PC-3 (cell line): ENCODE data around the gene ZDHHC8. TPM values are rescaled to one million over a fixed set of nuclear protein-coding genes. Genes with fewer than 3 reads are reported as not detected.

Experiments used
- ATAC-seq: fragments of 200-7000 bp; cut with Tn5 transposase; 2 replicates; pipeline ENCODE4 v1.9.1; 2020; ENCODE audit warnings: mild to moderate bottlenecking, moderate library complexity
- BruUV-seq: library from RNA; stranded (reverse); fragments of 400-500 nt; replicated peaks from 2 replicates; lab custom pipeline; 2021; lab: Mats Ljungman, UMichigan
- CTCF ChIA-PET: fragments of 300-600 bp; sonication (Branson Sonifier 250); formaldehyde crosslinking; loops from one replicate; lab custom pipeline; 2022; ENCODE audit warnings: antibody characterized with exemption; lab: Charles Lee
- POLR2A ChIA-PET: fragments of 300-600 bp; sonication (Branson Sonifier 250); formaldehyde crosslinking; loops from one replicate; lab custom pipeline; 2022; ENCODE audit warnings: antibody characterized with exemption; ENCODE audit not compliant: unreplicated experiment; lab: Charles Lee
- DNase-seq: peaks from one replicate; pipeline ENCODE4 v3.0.0-alpha.2; 2015
- H2AFZ ChIP-seq: fragments of 300-600 bp; sonication (generic); 2 replicates; pipeline ENCODE4 v1.6.0; 2016; ENCODE audit warnings: antibody characterized with exemption, low read length
- H3F3A ChIP-seq: fragments of 300-600 bp; sonication (generic); one replicate; pipeline ENCODE4 v1.6.0; 2017; ENCODE audit warnings: antibody characterized with exemption, low read length, control low read depth, mild to moderate bottlenecking; ENCODE audit not compliant: unreplicated experiment
- H3K27ac ChIP-seq: fragments of 300-600 bp; sonication (generic); 2 replicates; pipeline ENCODE4 v1.5.1; 2016; ENCODE audit warnings: mild to moderate bottlenecking, low read length
- H3K27me3 ChIP-seq: fragments of 300-600 bp; sonication (generic); 2 replicates; pipeline ENCODE4 v1.6.1; 2016; ENCODE audit warnings: low read length, mixed read lengths
- H3K36me3 ChIP-seq: fragments of 300-600 bp; sonication (generic); 2 replicates; pipeline ENCODE4 v1.6.1; 2016; ENCODE audit warnings: low read depth, mixed run types, low read length, mixed read lengths
- H3K4me1 ChIP-seq: fragments of 300-600 bp; sonication (generic); 2 replicates; pipeline ENCODE4 v1.5.1; 2016; ENCODE audit warnings: low read length; ENCODE audit not compliant: insufficient read depth
- H3K4me2 ChIP-seq: fragments of 300-600 bp; sonication (generic); 2 replicates; pipeline ENCODE4 v1.6.0; 2016; ENCODE audit warnings: low read length
- H3K4me3 ChIP-seq: fragments of 300-600 bp; sonication (generic); 2 replicates; pipeline ENCODE4 v1.5.1; 2016; ENCODE audit warnings: mild to moderate bottlenecking, low read length, mixed read lengths
- H3K79me2 ChIP-seq: fragments of 300-600 bp; sonication (generic); 2 replicates; pipeline ENCODE4 v1.6.1; 2017; ENCODE audit warnings: low read length, mixed read lengths
- H3K9ac ChIP-seq: fragments of 300-600 bp; sonication (generic); 2 replicates; pipeline ENCODE4 v1.6.0; 2016; ENCODE audit warnings: mild to moderate bottlenecking, low read length
- H3K9me2 ChIP-seq: fragments of 300-600 bp; sonication (generic); replicated peaks from 2 replicates; pipeline ENCODE4 v1.6.1; 2016; ENCODE audit warnings: mixed run types, low read length, mixed read lengths
- H3K9me3 ChIP-seq: fragments of 300-600 bp; sonication (generic); 2 replicates; pipeline ENCODE4 v1.6.1; 2016; ENCODE audit warnings: low read length, mixed read lengths
- H4K20me1 ChIP-seq: fragments of 300-600 bp; sonication (generic); 2 replicates; pipeline ENCODE4 v1.6.1; 2016; ENCODE audit warnings: low read length, mixed read lengths
- EZH2 ChIP-seq: fragments of 300-600 bp; sonication (generic); IDR thresholded peaks from one replicate; pipeline ENCODE4 v1.6.1; 2017; ENCODE audit warnings: antibody characterized with exemption, mild to moderate bottlenecking, low read length; ENCODE audit not compliant: unreplicated experiment
- EZH2phosphoT487 ChIP-seq: fragments of 300-600 bp; sonication (generic); IDR thresholded peaks from 2 replicates; pipeline ENCODE4 v1.6.1; 2018; ENCODE audit warnings: mild to moderate bottlenecking, antibody characterized with exemption, low read length, borderline replicate concordance
- intact Hi-C: fragments of 100-400 bp; cut with micrococcal nuclease; formaldehyde crosslinking; loops from 2 replicates; pipeline ENCODE4 v1.9.0; 2023
- total RNA-seq: library from RNA; depleted of rRNA; stranded (reverse); fragments of >200 nt; gene quantifications from 2 replicates; pipeline ENCODE4 v1.2.3, GENCODE V29; 2014
- TF ChIP-seq, protein P1 (sequence below): fragments of 300-600 bp; sonication (generic); conservative IDR thresholded peaks from 2 replicates; pipeline ENCODE4 v1.5.1; 2017; ENCODE audit warnings: antibody characterized with exemption, low read depth, mild to moderate bottlenecking, low read length

The ZDHHC8 gene
- total RNA-seq, 1 experiment from 2014 or later, result 24.6 TPM

DNA sequence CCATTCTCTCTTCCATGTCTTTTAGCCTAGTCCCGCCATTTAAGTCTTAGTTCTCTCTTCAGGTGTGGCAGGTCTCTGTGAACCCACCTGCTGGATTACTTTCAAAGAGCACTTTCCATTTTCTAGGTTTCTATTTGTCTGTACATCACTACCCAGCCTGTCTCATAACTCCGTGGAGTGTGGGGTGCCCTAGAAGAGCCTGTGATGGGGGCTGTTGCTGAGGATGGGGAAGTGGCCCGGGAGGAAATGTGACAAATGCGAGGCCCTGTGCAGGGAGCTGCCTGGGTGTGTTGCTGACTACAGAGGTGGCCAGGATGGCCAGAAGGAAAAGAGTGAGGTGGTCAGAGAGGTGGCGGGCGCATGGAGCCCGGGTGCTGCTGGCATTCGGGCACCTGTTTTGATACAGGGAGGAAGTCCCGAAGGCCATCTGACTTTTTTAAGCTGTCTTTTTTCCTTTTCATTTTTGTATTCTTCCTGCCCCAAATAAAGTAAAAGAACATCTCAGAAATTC is 40.8 kb upstream of the ZDHHC8 start:
- Histone ChIP-seq H3K27ac (no peak overlapping the region), H4K20me1 (peaks cover 6% of the 10 kb centered on the region), H3K27me3 (no peaks in the 10 kb centered on the region), H3K36me3 (peaks cover 83% of the 10 kb centered on the region), H3K9me2 (no peaks in the 10 kb centered on the region), H3K4me3 (no peak overlapping the region), H3K4me2 (no peak overlapping the region), H3K4me1 (no peaks in the 10 kb centered on the region), H3K79me2 (peaks cover 21% of the 10 kb centered on the region), H2AFZ (no peak overlapping the region), H3K9me3 (no peaks in the 10 kb centered on the region), H3K9ac (no peak overlapping the region), H3F3A (no peaks in the 10 kb centered on the region)
- ChIA-PET CTCF (no interaction called here), POLR2A (no interaction called here)
- no peak for DNase-seq
- ATAC-seq, result no peak
- intact Hi-C loops, result no loop called here
- no TSS peak for BruUV-seq
- TF ChIP-seq EZH2phosphoT487, result no peak

DNA sequence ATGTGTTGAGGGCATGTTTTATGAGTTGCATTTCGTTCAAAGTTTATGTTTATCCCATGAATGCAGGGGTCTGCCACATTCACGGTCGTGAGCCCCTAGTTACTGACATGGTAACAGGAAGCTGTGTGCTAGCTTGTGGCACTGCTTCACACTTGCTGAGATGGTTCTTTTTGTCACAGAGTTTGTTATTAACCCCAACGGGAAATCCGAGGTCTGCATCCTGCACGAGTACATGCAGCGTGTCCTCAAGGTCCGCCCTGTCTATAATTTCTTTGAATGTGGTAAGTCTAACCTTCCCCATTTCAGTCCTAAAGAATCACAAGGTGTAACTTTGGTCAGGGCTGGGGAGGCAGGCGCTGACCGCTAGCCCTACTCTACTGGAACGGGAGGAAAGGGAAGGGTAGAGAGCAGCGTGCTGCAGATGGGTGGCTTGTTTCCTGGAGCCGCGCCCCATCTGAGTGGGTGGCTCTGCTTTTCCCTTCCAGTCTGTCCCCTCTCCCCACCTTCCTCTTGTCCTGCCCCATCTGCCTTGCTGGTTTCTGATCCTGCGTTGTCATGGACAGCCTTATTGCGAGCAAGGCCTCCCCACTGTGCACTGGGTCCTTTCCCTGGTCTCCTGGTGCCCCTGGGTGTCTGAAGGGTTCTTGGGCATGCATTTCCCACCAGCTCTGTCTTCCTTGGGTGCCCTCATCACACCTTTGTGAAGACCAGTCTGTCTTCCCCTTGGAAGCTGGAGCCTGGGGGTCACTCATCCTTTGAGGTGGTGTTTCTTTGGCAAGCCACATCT is 39.7 kb upstream of the ZDHHC8 start:
- no peak overlapping the region for H3K9ac ChIP-seq
- H3F3A ChIP-seq, result no peaks in the 10 kb centered on the region
- CTCF ChIA-PET, result no interaction called here
- no peaks in the 10 kb centered on the region for H3K4me1 ChIP-seq
- DNase-seq (no peak), ATAC-seq (no peak)
- H2AFZ ChIP-seq, result no peak overlapping the region
- no peaks in the 10 kb centered on the region for H3K27me3 ChIP-seq
- H3K4me3 ChIP-seq, result no peak overlapping the region
- no peaks in the 10 kb centered on the region for H3K9me2 ChIP-seq
- no peak overlapping the region for H3K27ac ChIP-seq
- POLR2A ChIA-PET, result no interaction called here
- H3K36me3 ChIP-seq, result peaks cover 83% of the 10 kb centered on the region
- H3K79me2 ChIP-seq, result peaks cover 10% of the 10 kb centered on the region; the same call in 1 of the 2 replicates
- intact Hi-C loops, result no loop called here
- no peaks in the 10 kb centered on the region for H3K9me3 ChIP-seq
- TF ChIP-seq EZH2, result no peak
- TF ChIP-seq EZH2phosphoT487, result no peak
- TF ChIP-seq, protein P1, sequence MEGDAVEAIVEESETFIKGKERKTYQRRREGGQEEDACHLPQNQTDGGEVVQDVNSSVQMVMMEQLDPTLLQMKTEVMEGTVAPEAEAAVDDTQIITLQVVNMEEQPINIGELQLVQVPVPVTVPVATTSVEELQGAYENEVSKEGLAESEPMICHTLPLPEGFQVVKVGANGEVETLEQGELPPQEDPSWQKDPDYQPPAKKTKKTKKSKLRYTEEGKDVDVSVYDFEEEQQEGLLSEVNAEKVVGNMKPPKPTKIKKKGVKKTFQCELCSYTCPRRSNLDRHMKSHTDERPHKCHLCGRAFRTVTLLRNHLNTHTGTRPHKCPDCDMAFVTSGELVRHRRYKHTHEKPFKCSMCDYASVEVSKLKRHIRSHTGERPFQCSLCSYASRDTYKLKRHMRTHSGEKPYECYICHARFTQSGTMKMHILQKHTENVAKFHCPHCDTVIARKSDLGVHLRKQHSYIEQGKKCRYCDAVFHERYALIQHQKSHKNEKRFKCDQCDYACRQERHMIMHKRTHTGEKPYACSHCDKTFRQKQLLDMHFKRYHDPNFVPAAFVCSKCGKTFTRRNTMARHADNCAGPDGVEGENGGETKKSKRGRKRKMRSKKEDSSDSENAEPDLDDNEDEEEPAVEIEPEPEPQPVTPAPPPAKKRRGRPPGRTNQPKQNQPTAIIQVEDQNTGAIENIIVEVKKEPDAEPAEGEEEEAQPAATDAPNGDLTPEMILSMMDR, result no peak
- BruUV-seq, result no TSS peak
- H3K4me2 ChIP-seq, result no peak overlapping the region
- H4K20me1 ChIP-seq, result peaks cover 4% of the 10 kb centered on the region; the same call in 1 of the 2 replicates

DNA sequence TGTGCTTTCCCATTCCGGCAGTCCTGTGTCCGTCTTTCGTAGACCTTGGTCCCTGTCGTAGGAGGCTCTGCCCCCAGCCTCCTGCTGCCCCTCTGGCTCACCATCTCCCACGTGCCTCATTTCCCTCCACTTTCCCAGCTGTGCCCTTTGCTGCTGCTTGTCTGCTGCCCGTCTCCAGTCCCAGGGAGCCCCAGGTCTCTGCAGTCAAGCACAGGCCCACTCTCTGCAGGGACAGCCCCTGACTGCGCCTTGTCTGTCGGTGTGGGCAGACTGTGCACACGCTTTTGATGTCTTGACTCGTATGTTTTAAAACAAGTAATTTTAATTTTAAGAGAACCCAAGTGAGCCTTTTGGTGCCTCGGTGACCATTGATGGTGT is 39.1 kb upstream of the ZDHHC8 start:
- no peaks in the 10 kb centered on the region for H3K9me2 ChIP-seq
- H3K79me2 ChIP-seq, result peaks cover 4% of the 10 kb centered on the region; the same call in 1 of the 2 replicates
- no TSS peak for BruUV-seq
- H3K27ac ChIP-seq, result no peak overlapping the region
- no peak overlapping the region for H3K4me3 ChIP-seq
- POLR2A ChIA-PET, result no interaction called here
- peaks cover 7% of the 10 kb centered on the region; the same call in 1 of the 2 replicates for H4K20me1 ChIP-seq
- no peaks in the 10 kb centered on the region for H3K9me3 ChIP-seq
- H2AFZ ChIP-seq, result no peak overlapping the region
- no peak overlapping the region for H3K4me2 ChIP-seq
- DNase-seq (no peak), ATAC-seq (no peak)
- H3K27me3 ChIP-seq, result no peaks in the 10 kb centered on the region
- no peaks in the 10 kb centered on the region for H3K4me1 ChIP-seq
- CTCF ChIA-PET, result no interaction called here
- intact Hi-C loops, result no loop called here
- H3K9ac ChIP-seq, result no peak overlapping the region
- no peaks in the 10 kb centered on the region for H3F3A ChIP-seq
- peaks cover 85% of the 10 kb centered on the region for H3K36me3 ChIP-seq
- TF ChIP-seq EZH2phosphoT487 (no peak), EZH2 (no peak)
- TF ChIP-seq, protein P1, result no peak
